Measurements from ENCODE around the gene SSTR5.

The SSTR5 gene

GRCh38 chr16:1073566-1074378, 1.2 kb downstream of the SSTR5 start:
- Histone ChIP-seq H3K79me2 (ENCODE audit: low read length) (no peaks in the 10 kb centered on the region), H3K27me3 (replicated peaks; ENCODE audit: insufficient read depth, low read length) (peaks cover 57% of the 10 kb centered on the region), H3K9ac (ENCODE audit: low read length) (no peak overlapping the region), H3K36me3 (replicated peaks; ENCODE audit: insufficient read depth, low read length) (no peaks in the 10 kb centered on the region), H3F3A (ENCODE audit: insufficient read depth, low read length) (no peaks in the 10 kb centered on the region), H3K4me1 (ENCODE audit: low read length) (no peaks in the 10 kb centered on the region), H3K4me2 (ENCODE audit: low read depth, low read length) (no peak overlapping the region), H3K27ac (ENCODE audit: low read length) (no peak overlapping the region), H4K20me1 (ENCODE audit: insufficient read depth, low read length) (no peaks in the 10 kb centered on the region), H3K4me3 (ENCODE audit: low read length) (no peak overlapping the region), H2AFZ (ENCODE audit: low read length) (no peak overlapping the region), H3K9me3 (replicated peaks; ENCODE audit: insufficient read depth, low read length) (no peaks in the 10 kb centered on the region), H3K9me2 (replicated peaks; ENCODE audit: insufficient read depth, low read length) (no peaks in the 10 kb centered on the region)
- TF ChIP-seq EZH2phosphoT487 (IDR thresholded peaks at IDR 0.05; ENCODE audit: low read length), result no peak
- TF ChIP-seq, protein P1, sequence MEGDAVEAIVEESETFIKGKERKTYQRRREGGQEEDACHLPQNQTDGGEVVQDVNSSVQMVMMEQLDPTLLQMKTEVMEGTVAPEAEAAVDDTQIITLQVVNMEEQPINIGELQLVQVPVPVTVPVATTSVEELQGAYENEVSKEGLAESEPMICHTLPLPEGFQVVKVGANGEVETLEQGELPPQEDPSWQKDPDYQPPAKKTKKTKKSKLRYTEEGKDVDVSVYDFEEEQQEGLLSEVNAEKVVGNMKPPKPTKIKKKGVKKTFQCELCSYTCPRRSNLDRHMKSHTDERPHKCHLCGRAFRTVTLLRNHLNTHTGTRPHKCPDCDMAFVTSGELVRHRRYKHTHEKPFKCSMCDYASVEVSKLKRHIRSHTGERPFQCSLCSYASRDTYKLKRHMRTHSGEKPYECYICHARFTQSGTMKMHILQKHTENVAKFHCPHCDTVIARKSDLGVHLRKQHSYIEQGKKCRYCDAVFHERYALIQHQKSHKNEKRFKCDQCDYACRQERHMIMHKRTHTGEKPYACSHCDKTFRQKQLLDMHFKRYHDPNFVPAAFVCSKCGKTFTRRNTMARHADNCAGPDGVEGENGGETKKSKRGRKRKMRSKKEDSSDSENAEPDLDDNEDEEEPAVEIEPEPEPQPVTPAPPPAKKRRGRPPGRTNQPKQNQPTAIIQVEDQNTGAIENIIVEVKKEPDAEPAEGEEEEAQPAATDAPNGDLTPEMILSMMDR (IDR thresholded peaks at IDR 0.05; ENCODE audit: low read length), result no peak
- TF ChIP-seq EZH2 (optimal IDR thresholded peaks at IDR 0.05; ENCODE audit: low read depth, low read length), result no peak
- no peak for DNase-seq

DNA sequence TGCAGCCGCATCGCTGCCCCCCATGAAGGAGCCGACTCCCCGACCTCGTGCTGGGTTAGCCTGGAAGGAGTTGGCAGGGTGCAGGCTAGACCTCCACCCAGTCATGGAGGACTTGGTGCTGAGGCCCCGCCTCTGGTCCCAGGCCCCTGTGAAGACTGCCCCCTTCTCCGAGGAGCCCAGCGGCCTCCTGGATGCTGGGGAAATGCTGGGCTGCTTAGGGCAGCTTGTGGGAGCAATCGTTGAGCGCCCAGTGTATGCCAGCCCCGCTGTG, 1.8 kb downstream of the SSTR5 start:
- Histone ChIP-seq H3K9ac (ENCODE audit: low read length) (no peak overlapping the region), H3K4me2 (ENCODE audit: low read depth, low read length) (no peak overlapping the region), H4K20me1 (ENCODE audit: insufficient read depth, low read length) (no peaks in the 10 kb centered on the region), H3K36me3 (replicated peaks; ENCODE audit: insufficient read depth, low read length) (no peaks in the 10 kb centered on the region), H3K4me3 (ENCODE audit: low read length) (no peak overlapping the region), H3K27ac (ENCODE audit: low read length) (no peak overlapping the region), H2AFZ (ENCODE audit: low read length) (no peak overlapping the region), H3F3A (ENCODE audit: insufficient read depth, low read length) (no peaks in the 10 kb centered on the region), H3K27me3 (replicated peaks; ENCODE audit: insufficient read depth, low read length) (peaks cover 60% of the 10 kb centered on the region), H3K9me2 (replicated peaks; ENCODE audit: insufficient read depth, low read length) (no peaks in the 10 kb centered on the region), H3K9me3 (replicated peaks; ENCODE audit: insufficient read depth, low read length) (no peaks in the 10 kb centered on the region), H3K79me2 (ENCODE audit: low read length) (no peaks in the 10 kb centered on the region), H3K4me1 (ENCODE audit: low read length) (no peaks in the 10 kb centered on the region)
- DNase-seq, result no peak
- TF ChIP-seq, protein P1 (IDR thresholded peaks at IDR 0.05; ENCODE audit: low read length), result no peak
- no peak for TF ChIP-seq EZH2 (optimal IDR thresholded peaks at IDR 0.05; ENCODE audit: low read depth, low read length)

DNA sequence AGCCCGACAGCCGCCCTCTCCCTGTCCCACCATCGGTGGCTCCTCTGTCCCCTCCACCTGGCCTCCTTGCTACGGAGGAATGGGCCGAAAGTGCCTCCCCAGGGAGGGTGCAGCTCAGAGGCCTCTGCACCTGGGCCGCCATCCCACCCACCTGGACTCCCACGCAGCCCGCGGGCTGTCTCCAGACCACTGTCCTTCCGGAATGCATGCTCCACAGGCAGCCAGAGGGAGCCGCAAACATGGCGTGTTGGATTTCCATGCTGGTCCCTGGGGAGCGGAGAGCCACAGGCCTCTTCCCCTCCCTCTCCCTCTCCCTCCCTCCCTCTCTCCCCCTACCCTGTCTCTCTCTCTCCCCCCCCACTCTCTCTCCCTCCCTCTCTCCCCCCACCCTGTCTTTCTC, 3.0 kb downstream of the SSTR5 start:
- Histone ChIP-seq H3F3A (ENCODE audit: insufficient read depth, low read length) (no peaks in the 10 kb centered on the region), H3K27me3 (replicated peaks; ENCODE audit: insufficient read depth, low read length) (peaks cover 61% of the 10 kb centered on the region), H4K20me1 (ENCODE audit: insufficient read depth, low read length) (no peaks in the 10 kb centered on the region), H3K27ac (ENCODE audit: low read length) (no peak overlapping the region), H3K79me2 (ENCODE audit: low read length) (no peaks in the 10 kb centered on the region), H3K9me3 (replicated peaks; ENCODE audit: insufficient read depth, low read length) (no peaks in the 10 kb centered on the region), H3K36me3 (replicated peaks; ENCODE audit: insufficient read depth, low read length) (no peaks in the 10 kb centered on the region), H2AFZ (ENCODE audit: low read length) (no peak overlapping the region), H3K9me2 (replicated peaks; ENCODE audit: insufficient read depth, low read length) (no peaks in the 10 kb centered on the region), H3K9ac (ENCODE audit: low read length) (no peak overlapping the region), H3K4me1 (ENCODE audit: low read length) (no peaks in the 10 kb centered on the region), H3K4me2 (ENCODE audit: low read depth, low read length) (no peak overlapping the region), H3K4me3 (ENCODE audit: low read length) (no peak overlapping the region)
- DNase-seq, result no peak
- TF ChIP-seq, protein P1 (IDR thresholded peaks at IDR 0.05; ENCODE audit: low read length), result no peak
- TF ChIP-seq EZH2 (optimal IDR thresholded peaks at IDR 0.05; ENCODE audit: low read depth, low read length) (no peak), EZH2phosphoT487 (IDR thresholded peaks at IDR 0.05; ENCODE audit: low read length) (no peak)
